Glutamatergic neuron (in vitro differentiated cells): Measurements from ENCODE around the gene SPOCK1. TPM values are rescaled to one million over a fixed set of nuclear protein-coding genes. Genes with fewer than 3 reads are reported as not detected.

Source experiments
- DNase-seq: peaks from one replicate; pipeline ENCODE4 v3.0.0; 2022
- H3K27ac Mint-ChIP-seq: one replicate; pipeline ENCODE4 v1.8.0; 2020; ENCODE audit warnings: mild to moderate bottlenecking, mixed read lengths, inconsistent platforms; ENCODE audit not compliant: unreplicated experiment
- H3K27me3 Mint-ChIP-seq: one replicate; pipeline ENCODE4 v1.8.0; 2020; ENCODE audit warnings: mild to moderate bottlenecking, moderate library complexity, mixed read lengths, inconsistent platforms; ENCODE audit not compliant: unreplicated experiment
- H3K36me3 Mint-ChIP-seq: one replicate; pipeline ENCODE4 v1.8.0; 2020; ENCODE audit warnings: mild to moderate bottlenecking, mixed read lengths, inconsistent platforms; ENCODE audit not compliant: unreplicated experiment
- H3K4me1 Mint-ChIP-seq: one replicate; pipeline ENCODE4 v1.8.0; 2020; ENCODE audit warnings: mild to moderate bottlenecking, low read depth, mixed read lengths, inconsistent platforms; ENCODE audit not compliant: unreplicated experiment
- H3K4me3 Mint-ChIP-seq: one replicate; pipeline ENCODE4 v1.8.0; 2020; ENCODE audit warnings: mild to moderate bottlenecking, mixed read lengths, inconsistent platforms; ENCODE audit not compliant: unreplicated experiment
- H3K9me3 Mint-ChIP-seq: one replicate; pipeline ENCODE4 v1.8.0; 2020; ENCODE audit warnings: mild to moderate bottlenecking, moderate library complexity, mixed read lengths, inconsistent platforms; ENCODE audit not compliant: unreplicated experiment
- CTCF ChIP-seq: fragments of 200-600 bp; sonication (generic); IDR thresholded peaks from one replicate; pipeline ENCODE4 v1.5.0; 2021; ENCODE audit not compliant: partially characterized antibody, unreplicated experiment
- total RNA-seq: library from RNA; stranded (reverse); fragmentation: NEBNext Ultra II Directional; extraction: Animal tissue kit (Norgen Biotek cat#: 25700); gene quantifications from one replicate; pipeline ENCODE4 v1.2.1, GENCODE V29; 2021; ENCODE audit not compliant: unreplicated experiment

SPOCK1 gene
- total RNA-seq, 1 donor from 2014 or later: 25.4 TPM

- Mint-ChIP-seq H3K9me3 (no peaks in the 10 kb centered on the region), H3K36me3 (no peaks in the 10 kb centered on the region), H3K27me3 (no peaks in the 10 kb centered on the region), H3K4me3 (no peak overlapping the region), H3K4me1 (peaks cover 3% of the 10 kb centered on the region), H3K27ac (no peak overlapping the region)
- DNase-seq: no peak
- TF ChIP-seq CTCF: no peak
Observed at GRCh38 chr5:137450759-137451158, 48.4 kb downstream of the SPOCK1 start.

GRCh38 chr5:137448868-137449267 lies 50.3 kb downstream of the SPOCK1 start:
- Mint-ChIP-seq H3K9me3 (peaks cover 2% of the 10 kb centered on the region), H3K36me3 (no peaks in the 10 kb centered on the region), H3K27ac (no peak overlapping the region), H3K4me1 (peaks cover 3% of the 10 kb centered on the region), H3K4me3 (no peak overlapping the region), H3K27me3 (peaks cover 3% of the 10 kb centered on the region)
- no peak for DNase-seq
- no peak for TF ChIP-seq CTCF

GRCh38 chr5:137446615-137447014 lies 52.5 kb downstream of the SPOCK1 start:
- Mint-ChIP-seq H3K36me3 (no peaks in the 10 kb centered on the region), H3K4me3 (no peak overlapping the region), H3K4me1 (peaks cover 3% of the 10 kb centered on the region), H3K27me3 (peaks cover 3% of the 10 kb centered on the region), H3K9me3 (peaks cover 2% of the 10 kb centered on the region), H3K27ac (no peak overlapping the region)
- TF ChIP-seq CTCF: no peak
- DNase-seq: no peak

GRCh38 chr5:137446151-137446550 lies 53.0 kb downstream of the SPOCK1 start:
- Mint-ChIP-seq H3K27me3 (peaks cover 3% of the 10 kb centered on the region), H3K4me3 (no peak overlapping the region), H3K4me1 (peaks cover 3% of the 10 kb centered on the region), H3K9me3 (peaks cover 2% of the 10 kb centered on the region), H3K27ac (no peak overlapping the region), H3K36me3 (no peaks in the 10 kb centered on the region)
- DNase-seq: no peak
- no peak for TF ChIP-seq CTCF

GRCh38 chr5:137442660-137443059 lies 56.5 kb downstream of the SPOCK1 start:
- peaks cover 3% of the 10 kb centered on the region for H3K27me3 Mint-ChIP-seq
- no peak for TF ChIP-seq CTCF
- H3K36me3 Mint-ChIP-seq: no peaks in the 10 kb centered on the region

More at GRCh38 chr5:137442660-137443059, 56.5 kb downstream of the SPOCK1 start:
- Mint-ChIP-seq H3K4me1 (peaks cover 3% of the 10 kb centered on the region), H3K9me3 (peaks cover 2% of the 10 kb centered on the region), H3K4me3 (no peak overlapping the region), H3K27ac (no peak overlapping the region)
- no peak for DNase-seq
